ENCODE data around the gene KIAA1217. TPM values are rescaled to one million over a fixed set of nuclear protein-coding genes. Genes with fewer than 3 reads are reported as not detected.

KIAA1217 gene
- total RNA-seq, 1 experiment from 2014 or later: 23.4 TPM

- TF ChIP-seq ZNF281 (CRISPR knock-in tag; IDR thresholded peaks at IDR 0.05) (no peak), ZNF425 (CRISPR knock-in tag; conservative IDR thresholded peaks at IDR 0.05) (no peak), GABPB1 (CRISPR knock-in tag; IDR thresholded peaks at IDR 0.05) (no peak), ZBTB21 (CRISPR knock-in tag; IDR thresholded peaks at IDR 0.05; ENCODE audit: borderline replicate concordance) (no peak), ERG (CRISPR knock-in tag; IDR thresholded peaks at IDR 0.05) (no peak), NR1H2 (CRISPR knock-in tag; IDR thresholded peaks at IDR 0.05) (no peak)
Observed at GRCh38 chr10:24524314-24524713, 315.4 kb downstream of the KIAA1217 start (continued).

GRCh38 chr10:24526085-24526649 is 317.2 kb downstream of the KIAA1217 start:
- Mint-ChIP-seq H3K27ac (no peak overlapping the region), H3K36me3 (peaks cover 15% of the 10 kb centered on the region), H3K4me1 (no peaks in the 10 kb centered on the region; the same call in 1 of the 2 replicates), H3K27me3 (ENCODE audit: low read depth) (no peaks in the 10 kb centered on the region), H3K9me3 (no peaks in the 10 kb centered on the region), H3K4me3 (no peak overlapping the region)
- no peak for TF ChIP-seq AR (CRISPR knock-in tag; IDR thresholded peaks at IDR 0.05)
- TF ChIP-seq TEAD1 (CRISPR knock-in tag; IDR thresholded peaks at IDR 0.05): no peak
- no peak for TF ChIP-seq SMAD4 (CRISPR knock-in tag; IDR thresholded peaks at IDR 0.05)
- DNase-seq (ENCODE audit: low spot score) (no peak), ATAC-seq (no peak)
- POLR2A ChIA-PET: no interaction called here
- CTCF ChIA-PET: interaction anchor here (0.6 kb wide), 1 partner anchor 31 kb away, joined by 3 read pairs; no protein-coding TSS in a partner anchor

DNA sequence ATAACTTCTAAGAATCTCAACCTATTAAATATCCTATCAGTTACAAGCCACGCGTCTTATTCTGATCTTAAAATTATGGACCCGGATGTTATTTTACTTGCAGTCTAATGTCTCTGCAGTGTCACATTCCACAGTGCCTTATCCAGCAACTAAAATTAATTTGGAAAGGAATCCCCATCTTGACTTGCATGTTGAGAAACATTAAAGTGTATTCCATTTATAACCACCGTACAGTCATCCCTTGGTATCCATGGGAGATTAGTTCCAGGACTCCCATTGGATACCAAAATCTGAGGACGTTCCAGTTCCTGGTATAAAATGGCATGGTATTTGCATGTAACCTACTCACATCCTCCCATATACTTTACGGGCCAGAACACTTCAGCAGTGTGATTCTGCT is 320.0 kb downstream of the KIAA1217 start:
- CTCF ChIA-PET: interaction anchor here (1.0 kb wide), 1 partner anchor 23 kb away, joined by 3 read pairs; no protein-coding TSS in a partner anchor
- H3K4me1 Mint-ChIP-seq: no peaks in the 10 kb centered on the region
- H3K36me3 Mint-ChIP-seq: peaks cover 35% of the 10 kb centered on the region
- no peak for ATAC-seq
- no peak for DNase-seq (ENCODE audit: low spot score)
- POLR2A ChIA-PET: no interaction called here
- no peaks in the 10 kb centered on the region for H3K27me3 Mint-ChIP-seq (ENCODE audit: low read depth)
- H3K9me3 Mint-ChIP-seq: no peaks in the 10 kb centered on the region
- H3K4me3 Mint-ChIP-seq: no peak overlapping the region
- H3K27ac Mint-ChIP-seq: no peak overlapping the region
- no peak for TF ChIP-seq FOXK1 (CRISPR knock-in tag; IDR thresholded peaks at IDR 0.05)
- TF ChIP-seq ERG (CRISPR knock-in tag; IDR thresholded peaks at IDR 0.05): no peak
- no peak for TF ChIP-seq ARID4B (CRISPR knock-in tag; IDR thresholded peaks at IDR 0.05; ENCODE audit: borderline replicate concordance)
- no peak for TF ChIP-seq TP53 (CRISPR knock-in tag; IDR thresholded peaks at IDR 0.05)
- TF ChIP-seq NFYB (CRISPR knock-in tag; conservative IDR thresholded peaks at IDR 0.05; ENCODE audit: low read depth): no peak
- TF ChIP-seq TCF7 (CRISPR knock-in tag; IDR thresholded peaks at IDR 0.05; ENCODE audit: low read depth): no peak
- TF ChIP-seq ZNF138 (CRISPR knock-in tag; conservative IDR thresholded peaks at IDR 0.05): no peak
- TF ChIP-seq, protein P1, sequence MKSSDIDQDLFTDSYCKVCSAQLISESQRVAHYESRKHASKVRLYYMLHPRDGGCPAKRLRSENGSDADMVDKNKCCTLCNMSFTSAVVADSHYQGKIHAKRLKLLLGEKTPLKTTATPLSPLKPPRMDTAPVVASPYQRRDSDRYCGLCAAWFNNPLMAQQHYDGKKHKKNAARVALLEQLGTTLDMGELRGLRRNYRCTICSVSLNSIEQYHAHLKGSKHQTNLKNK (CRISPR knock-in tag; IDR thresholded peaks at IDR 0.05): no peak
